ENCODE results near the gene PARP6. TPM values are rescaled to one million over a fixed set of nuclear protein-coding genes. Genes with fewer than 3 reads are reported as not detected.
A peak's percentile ranks its signal among the peaks of the same experiment; 100 is the strongest.

Gene PARP6
- total RNA-seq, 2 donors from 2014 or later = 48.3 to 64.9 TPM

DNA sequence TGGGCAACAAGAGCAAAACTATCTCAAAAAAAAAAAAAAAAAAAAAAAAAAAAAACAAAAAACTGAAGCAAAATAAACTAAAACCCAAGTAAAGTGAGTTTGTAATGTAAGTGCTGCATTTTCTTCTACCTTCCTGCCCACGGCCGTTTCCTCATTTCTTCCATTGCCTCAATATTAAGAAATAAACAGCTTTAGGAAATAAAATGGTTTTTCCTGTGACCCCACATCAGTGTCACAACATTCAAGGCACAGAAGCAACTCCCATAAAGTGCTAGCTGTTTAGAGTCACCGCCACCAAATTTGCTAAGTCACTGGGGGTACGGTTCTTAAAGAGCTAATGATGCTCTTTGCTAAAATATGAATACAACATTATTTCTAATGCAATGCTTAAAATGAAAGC lies 44.6 kb downstream of the PARP6 start:
- no peak for TF ChIP-seq POLR2A (IDR thresholded peaks at IDR 0.05)
- TF ChIP-seq, protein P1, sequence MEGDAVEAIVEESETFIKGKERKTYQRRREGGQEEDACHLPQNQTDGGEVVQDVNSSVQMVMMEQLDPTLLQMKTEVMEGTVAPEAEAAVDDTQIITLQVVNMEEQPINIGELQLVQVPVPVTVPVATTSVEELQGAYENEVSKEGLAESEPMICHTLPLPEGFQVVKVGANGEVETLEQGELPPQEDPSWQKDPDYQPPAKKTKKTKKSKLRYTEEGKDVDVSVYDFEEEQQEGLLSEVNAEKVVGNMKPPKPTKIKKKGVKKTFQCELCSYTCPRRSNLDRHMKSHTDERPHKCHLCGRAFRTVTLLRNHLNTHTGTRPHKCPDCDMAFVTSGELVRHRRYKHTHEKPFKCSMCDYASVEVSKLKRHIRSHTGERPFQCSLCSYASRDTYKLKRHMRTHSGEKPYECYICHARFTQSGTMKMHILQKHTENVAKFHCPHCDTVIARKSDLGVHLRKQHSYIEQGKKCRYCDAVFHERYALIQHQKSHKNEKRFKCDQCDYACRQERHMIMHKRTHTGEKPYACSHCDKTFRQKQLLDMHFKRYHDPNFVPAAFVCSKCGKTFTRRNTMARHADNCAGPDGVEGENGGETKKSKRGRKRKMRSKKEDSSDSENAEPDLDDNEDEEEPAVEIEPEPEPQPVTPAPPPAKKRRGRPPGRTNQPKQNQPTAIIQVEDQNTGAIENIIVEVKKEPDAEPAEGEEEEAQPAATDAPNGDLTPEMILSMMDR (IDR thresholded peaks at IDR 0.05) = no peak
- DNase-seq (no peak), ATAC-seq (no peak)
- Histone ChIP-seq H3K9me3 (no peaks in the 10 kb centered on the region), H3K36me3 (replicated peaks in 1 of 2; ENCODE audit: insufficient read depth in 1 of 2, low read depth in 2 of 2) (no peaks in the 10 kb centered on the region), H3K4me3 (no peak overlapping the region), H3K4me1 (peaks cover 35% of the 10 kb centered on the region), H3K27ac (peak overlapping the region in 1 of 4 donors; percentile 94), H3K27me3 (no peaks in the 10 kb centered on the region)
- intact Hi-C loops (cut with DNase I) = no loop called here
- 75 to 91% methylated on average over 4 of the region's 4 CpGs for WGBS, 2 donors

DNA sequence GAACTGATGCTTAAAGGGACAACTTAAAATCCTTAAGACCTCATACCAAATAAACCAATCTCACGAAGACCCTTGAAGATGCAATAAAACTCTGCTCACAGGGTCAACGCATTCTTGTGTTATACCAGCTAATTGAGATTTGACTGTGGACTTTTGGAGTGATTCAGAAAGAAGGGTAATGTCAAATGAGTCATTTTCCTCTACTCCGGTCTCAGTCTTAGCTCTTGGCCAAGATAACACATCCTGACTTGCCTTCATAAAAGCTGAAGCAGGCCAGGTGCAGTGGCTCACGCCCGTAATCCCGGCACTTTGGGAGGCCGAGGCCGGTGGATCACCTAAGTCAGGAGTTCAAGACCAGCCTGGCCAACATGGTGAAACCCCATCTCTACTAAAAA lies 45.2 kb downstream of the PARP6 start:
- Histone ChIP-seq H3K9me3 (no peaks in the 10 kb centered on the region), H3K27me3 (no peaks in the 10 kb centered on the region), H3K4me1 (peaks cover 30% of the 10 kb centered on the region), H3K36me3 (replicated peaks in 1 of 2; ENCODE audit: insufficient read depth in 1 of 2, low read depth in 2 of 2) (no peaks in the 10 kb centered on the region), H3K4me3 (no peak overlapping the region), H3K27ac (peak overlapping the region in 3 of 4 donors; percentile 8 to 59 (median 35))
- intact Hi-C loops (cut with DNase I) = no loop called here
- ATAC-seq = no peak
- no peak for DNase-seq
- WGBS, 2 donors = 47 to 51% methylated on average over 8 of the region's 8 CpGs
- TF ChIP-seq, protein P1 (IDR thresholded peaks at IDR 0.05) = no peak
- TF ChIP-seq POLR2A (IDR thresholded peaks at IDR 0.05) = no peak

DNA sequence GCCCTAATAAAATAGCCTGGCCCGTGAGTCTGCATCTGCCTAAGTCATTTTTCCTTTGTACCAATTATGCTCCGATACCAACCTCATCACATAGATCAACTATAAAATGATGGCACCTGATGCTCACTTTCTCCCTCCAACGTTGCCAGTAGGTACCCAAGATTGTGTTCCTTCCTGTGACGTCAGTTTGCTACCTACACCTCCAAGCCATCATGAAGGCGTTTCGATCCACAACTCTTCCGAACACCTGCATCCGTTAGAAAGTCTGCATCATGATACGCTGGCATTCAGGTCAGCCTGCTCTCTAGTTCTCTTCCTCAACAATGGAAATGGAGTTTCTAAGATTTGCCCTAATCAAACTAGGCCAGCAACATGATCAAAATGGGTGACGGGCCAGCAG lies 49.1 kb downstream of the PARP6 start:
- intact Hi-C loops (cut with DNase I) = no loop called here

DNA sequence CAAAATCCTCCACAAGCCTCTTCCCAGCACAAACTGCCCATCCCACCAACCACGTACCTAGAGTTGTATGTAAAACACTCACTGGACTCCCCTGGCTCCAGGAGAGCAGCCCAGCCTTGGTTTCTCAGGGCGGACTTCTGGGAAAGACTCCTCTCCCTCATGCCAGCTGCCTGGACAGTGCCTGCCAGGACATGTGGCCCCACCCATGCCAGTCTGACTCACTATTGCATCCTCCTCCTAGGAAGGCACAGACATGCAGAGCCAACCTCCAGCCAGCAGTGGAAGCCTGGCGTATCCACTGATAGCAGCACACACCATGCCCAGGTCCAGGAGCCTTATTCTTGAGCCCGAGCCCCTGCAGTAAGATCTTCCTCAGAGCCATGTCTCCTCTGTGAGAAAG lies 50.0 kb downstream of the PARP6 start:
- 88 to 94% methylated on average over 2 to 4 of the region's 4 CpGs for WGBS, 2 donors
- ATAC-seq (no peak), DNase-seq (no peak)
- no peak for TF ChIP-seq POLR2A (IDR thresholded peaks at IDR 0.05)
- TF ChIP-seq, protein P1 (IDR thresholded peaks at IDR 0.05) = no peak
- H3K4me1 ChIP-seq = peaks cover 7% of the 10 kb centered on the region
- H3K36me3 ChIP-seq (replicated peaks in 1 of 2; ENCODE audit: insufficient read depth in 1 of 2, low read depth in 2 of 2) = peaks cover 0 to 5% of the 10 kb centered on the region in 2 donors
- H3K27ac ChIP-seq = no peak overlapping the region
- H3K9me3 ChIP-seq = no peaks in the 10 kb centered on the region
- no peaks in the 10 kb centered on the region for H3K27me3 ChIP-seq
- no peak overlapping the region for H3K4me3 ChIP-seq
- intact Hi-C loops (cut with DNase I) = no loop called here

More for the DNA sequence above, 49.1 kb downstream of the PARP6 start:
- no peak for TF ChIP-seq POLR2A (IDR thresholded peaks at IDR 0.05)
- TF ChIP-seq, protein P1 (IDR thresholded peaks at IDR 0.05) = no peak
- DNase-seq (no peak), ATAC-seq (no peak)
- Histone ChIP-seq H3K4me3 (no peak overlapping the region), H3K36me3 (replicated peaks in 1 of 2; ENCODE audit: insufficient read depth in 1 of 2, low read depth in 2 of 2) (peaks cover 0 to 5% of the 10 kb centered on the region in 2 donors), H3K4me1 (peaks cover 13% of the 10 kb centered on the region), H3K27ac (no peak overlapping the region), H3K9me3 (no peaks in the 10 kb centered on the region), H3K27me3 (no peaks in the 10 kb centered on the region)
- 90 to 93% methylated on average over 10 of the region's 10 CpGs for whole genome bisulfite sequencing, 2 donors

GRCh38 chr15:72220687-72221086 lies 51.7 kb downstream of the PARP6 start:
- TF ChIP-seq POLR2A (IDR thresholded peaks at IDR 0.05) = no peak
- TF ChIP-seq, protein P1 (IDR thresholded peaks at IDR 0.05) = no peak
- Histone ChIP-seq H3K27me3 (no peaks in the 10 kb centered on the region), H3K4me3 (no peak overlapping the region), H3K9me3 (no peaks in the 10 kb centered on the region), H3K36me3 (replicated peaks in 1 of 2; ENCODE audit: insufficient read depth in 1 of 2, low read depth in 2 of 2) (peaks cover 11 to 19% of the 10 kb centered on the region in 2 donors), H3K4me1 (no peaks in the 10 kb centered on the region), H3K27ac (no peak overlapping the region)
- DNase-seq (no peak), ATAC-seq (no peak)
- 57 to 75% methylated on average over 1 of the region's 1 CpG for WGBS, 2 donors
- intact Hi-C loops (cut with DNase I) = no loop called here

Data from body of pancreas (tissue), 4 donors.